ENCODE results near the gene IFNGR2. TPM values are rescaled to one million over a fixed set of nuclear protein-coding genes. Genes with fewer than 3 reads are reported as not detected.

Gene IFNGR2
- polyA plus RNA-seq, 1 donor (not counting 4 experiments of a cell fraction or from before 2014, with no cell fraction given), result 94.3 TPM

- Histone ChIP-seq H2AFZ (ENCODE audit: control insufficient read depth, low read length) (no peak overlapping the region), H4K20me1 (ENCODE audit: control insufficient read depth, extremely low read depth, insufficient read depth, low read length) (no peaks in the 10 kb centered on the region), H3K9me3 (ENCODE audit: control insufficient read depth, low read depth, low read length) (no peaks in the 10 kb centered on the region), H3K9me1 (ENCODE audit: control insufficient read depth, extremely low read depth, insufficient read depth, low read length) (no peaks in the 10 kb centered on the region), H3K4me2 (ENCODE audit: control insufficient read depth, extremely low read depth, insufficient read depth, low read depth, low read length) (no peak overlapping the region), H3K36me3 (ENCODE audit: control insufficient read depth in 2 of 2, extremely low read depth in 1 of 2, insufficient read depth in 2 of 2, low read length in 2 of 2) (no peaks in the 10 kb centered on the region), H3K9ac (ENCODE audit: control insufficient read depth, extremely low read depth, insufficient read depth, low read length) (no peak overlapping the region), H3K4me1 (ENCODE audit: control insufficient read depth, extremely low read depth, insufficient read depth, low read length) (peaks cover 21% of the 10 kb centered on the region), H3K27me3 (ENCODE audit: control insufficient read depth, extremely low read depth, insufficient read depth, low read length) (no peaks in the 10 kb centered on the region), H3K27ac (ENCODE audit: control insufficient read depth, insufficient read depth, low read length) (no peak overlapping the region), H3K4me3 (ENCODE audit: control insufficient read depth in 2 of 3, extremely low read depth in 1 of 3, insufficient read depth in 2 of 3, low read depth in 1 of 3, low read length in 3 of 3) (no peak overlapping the region), H3K79me2 (ENCODE audit: control insufficient read depth, insufficient read depth, low read length) (no peaks in the 10 kb centered on the region)
- no peak for DNase-seq (ENCODE audit: low read depth, low spot score)
- FAIRE-seq, result no peak
- dilution Hi-C loops (cut with MboI; ENCODE audit: extremely low pct_ligation_motif_present, low sequenced_read_pairs), result no loop called here
- TF ChIP-seq CTCF (optimal IDR thresholded peaks at IDR 0.05 in 1 of 3, IDR thresholded peaks at IDR 0.05 in 1 of 3, conservative IDR thresholded peaks at IDR 0.05 in 1 of 3; ENCODE audit: extremely low read depth in 1 of 3, insufficient read depth in 2 of 3, low read length in 3 of 3) (no peak), EZH2 (IDR thresholded peaks at IDR 0.05; ENCODE audit: low read length) (no peak)
Measured at GRCh38 chr21:33391656-33392055, 11.6 kb upstream of the IFNGR2 start.

GRCh38 chr21:33392284-33392985 is 10.8 kb upstream of the IFNGR2 start:
- dilution Hi-C loops (cut with MboI; ENCODE audit: extremely low pct_ligation_motif_present, low sequenced_read_pairs), result no loop called here
- no peak overlapping the region for H3K4me2 ChIP-seq (ENCODE audit: control insufficient read depth, extremely low read depth, insufficient read depth, low read depth, low read length)
- H3K4me1 ChIP-seq (ENCODE audit: control insufficient read depth, extremely low read depth, insufficient read depth, low read length), result peaks cover 21% of the 10 kb centered on the region

More at GRCh38 chr21:33392284-33392985, 10.8 kb upstream of the IFNGR2 start:
- no peak overlapping the region for H2AFZ ChIP-seq (ENCODE audit: control insufficient read depth, low read length)
- H3K27ac ChIP-seq (ENCODE audit: control insufficient read depth, insufficient read depth, low read length), result no peak overlapping the region
- H3K4me3 ChIP-seq (ENCODE audit: control insufficient read depth in 2 of 3, extremely low read depth in 1 of 3, insufficient read depth in 2 of 3, low read depth in 1 of 3, low read length in 3 of 3), result no peak overlapping the region
- no peaks in the 10 kb centered on the region for H3K36me3 ChIP-seq (ENCODE audit: control insufficient read depth in 2 of 2, extremely low read depth in 1 of 2, insufficient read depth in 2 of 2, low read length in 2 of 2)
- H3K9me1 ChIP-seq (ENCODE audit: control insufficient read depth, extremely low read depth, insufficient read depth, low read length), result no peaks in the 10 kb centered on the region
- FAIRE-seq, result no peak
- H3K27me3 ChIP-seq (ENCODE audit: control insufficient read depth, extremely low read depth, insufficient read depth, low read length), result no peaks in the 10 kb centered on the region
- H3K79me2 ChIP-seq (ENCODE audit: control insufficient read depth, insufficient read depth, low read length), result no peaks in the 10 kb centered on the region
- DNase-seq (ENCODE audit: low read depth, low spot score), result no peak
- H4K20me1 ChIP-seq (ENCODE audit: control insufficient read depth, extremely low read depth, insufficient read depth, low read length), result no peaks in the 10 kb centered on the region
- no peaks in the 10 kb centered on the region for H3K9me3 ChIP-seq (ENCODE audit: control insufficient read depth, low read depth, low read length)
- no peak for TF ChIP-seq CTCF (optimal IDR thresholded peaks at IDR 0.05 in 1 of 3, IDR thresholded peaks at IDR 0.05 in 1 of 3, conservative IDR thresholded peaks at IDR 0.05 in 1 of 3; ENCODE audit: extremely low read depth in 1 of 3, insufficient read depth in 2 of 3, low read length in 3 of 3)
- TF ChIP-seq EZH2 (IDR thresholded peaks at IDR 0.05; ENCODE audit: low read length), result no peak
- no peak overlapping the region for H3K9ac ChIP-seq (ENCODE audit: control insufficient read depth, extremely low read depth, insufficient read depth, low read length)
